Measurements from ENCODE around the gene ICAM5.

ICAM5 gene

DNA sequence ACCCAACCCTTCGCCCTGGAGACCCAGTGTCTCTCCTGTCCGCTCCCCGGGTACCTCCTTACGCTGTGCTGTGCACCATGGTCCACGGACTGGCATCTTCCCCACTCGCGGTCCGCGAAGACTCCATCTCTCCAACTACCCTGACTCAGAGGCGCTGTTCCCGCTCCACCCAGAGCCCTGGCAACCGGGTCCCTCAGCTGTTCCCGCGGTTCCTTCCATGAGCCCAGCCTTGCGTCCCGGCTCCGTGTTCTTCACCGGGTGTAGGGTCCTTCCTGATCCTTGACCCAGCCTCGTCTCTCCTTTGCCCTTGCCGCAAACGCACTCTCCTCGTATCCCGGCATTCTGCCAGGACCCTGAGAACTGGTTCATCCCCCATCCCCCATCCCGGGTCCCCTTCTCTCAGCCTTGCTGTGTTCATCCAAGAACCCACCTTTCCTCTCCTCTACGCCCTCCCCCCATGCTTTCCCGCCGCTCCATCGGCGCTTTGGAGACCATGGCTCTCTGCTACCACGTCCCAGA lies 664 bp downstream of the ICAM5 start:
- in situ Hi-C loops (cut with MboI; ENCODE audit: low sequenced_read_pairs): no loop called here

DNA sequence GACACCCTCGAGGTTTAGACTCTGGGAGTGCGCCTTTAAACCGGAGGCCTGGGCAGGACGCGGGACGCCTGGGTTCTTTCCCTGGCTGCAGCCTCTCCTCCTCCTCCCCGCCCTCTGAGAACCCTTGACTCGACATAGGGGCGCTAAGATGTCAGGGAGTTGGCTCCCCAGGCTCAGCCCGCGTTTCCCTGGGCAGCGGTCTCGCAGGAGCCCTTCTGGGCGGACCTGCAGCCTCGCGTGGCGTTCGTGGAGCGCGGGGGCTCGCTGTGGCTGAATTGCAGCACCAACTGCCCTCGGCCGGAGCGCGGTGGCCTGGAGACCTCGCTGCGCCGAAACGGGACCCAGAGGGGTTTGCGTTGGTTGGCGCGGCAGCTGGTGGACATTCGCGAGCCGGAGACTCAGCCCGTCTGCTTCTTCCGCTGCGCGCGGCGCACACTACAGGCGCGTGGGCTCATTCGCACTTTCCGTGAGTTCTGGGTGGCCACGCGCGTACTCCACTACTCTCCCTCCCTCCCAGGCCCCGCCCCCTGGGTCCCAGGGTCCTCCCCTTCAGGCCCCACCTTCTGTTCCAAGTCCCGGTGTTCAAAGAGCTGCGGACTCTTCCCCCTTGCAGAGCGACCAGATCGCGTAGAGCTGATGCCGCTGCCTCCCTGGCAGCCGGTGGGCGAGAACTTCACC lies 1.3 kb downstream of the ICAM5 start:
- in situ Hi-C loops (cut with MboI; ENCODE audit: low sequenced_read_pairs): no loop called here

DNA sequence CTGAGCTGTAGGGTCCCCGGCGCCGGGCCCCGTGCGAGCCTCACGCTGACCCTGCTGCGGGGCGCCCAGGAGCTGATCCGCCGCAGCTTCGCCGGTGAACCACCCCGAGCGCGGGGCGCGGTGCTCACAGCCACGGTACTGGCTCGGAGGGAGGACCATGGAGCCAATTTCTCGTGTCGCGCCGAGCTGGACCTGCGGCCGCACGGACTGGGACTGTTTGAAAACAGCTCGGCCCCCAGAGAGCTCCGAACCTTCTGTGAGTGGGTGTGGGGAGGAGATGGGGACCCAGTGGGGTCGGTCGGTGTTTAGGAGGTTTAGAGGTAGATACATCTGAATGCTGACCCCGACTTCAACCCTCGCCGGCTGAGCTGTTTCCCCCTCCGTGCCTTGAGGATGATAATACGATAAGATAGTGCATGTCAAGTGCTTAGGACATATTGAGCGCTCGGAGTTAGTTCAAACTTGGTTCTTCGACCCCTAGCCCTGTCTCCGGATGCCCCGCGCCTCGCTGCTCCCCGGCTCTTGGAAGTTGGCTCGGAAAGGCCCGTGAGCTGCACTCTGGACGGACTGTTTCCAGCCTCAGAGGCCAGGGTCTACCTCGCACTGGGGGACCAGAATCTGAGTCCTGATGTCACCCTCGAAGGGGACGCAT lies 1.9 kb downstream of the ICAM5 start:
- in situ Hi-C loops (cut with MboI; ENCODE audit: low sequenced_read_pairs): no loop called here

DNA sequence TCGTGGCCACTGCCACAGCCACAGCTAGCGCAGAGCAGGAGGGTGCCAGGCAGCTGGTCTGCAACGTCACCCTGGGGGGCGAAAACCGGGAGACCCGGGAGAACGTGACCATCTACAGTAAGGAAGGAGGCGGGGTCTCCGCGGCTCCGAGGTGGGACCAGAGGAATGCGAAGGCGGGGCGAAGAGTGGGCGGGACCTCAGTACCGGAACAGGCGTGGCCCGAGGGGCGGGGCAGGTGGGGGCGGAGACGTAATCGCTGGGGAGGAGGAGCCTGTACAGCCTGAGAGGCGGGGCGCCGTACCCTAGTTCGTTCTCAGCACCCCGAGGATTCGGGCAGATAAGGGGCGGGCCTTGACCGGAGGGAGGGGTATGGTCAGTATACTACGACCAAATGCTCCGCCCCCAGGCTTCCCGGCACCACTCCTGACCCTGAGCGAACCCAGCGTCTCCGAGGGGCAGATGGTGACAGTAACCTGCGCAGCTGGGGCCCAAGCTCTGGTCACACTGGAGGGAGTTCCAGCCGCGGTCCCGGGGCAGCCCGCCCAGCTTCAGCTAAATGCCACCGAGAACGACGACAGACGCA lies 2.5 kb downstream of the ICAM5 start:
- in situ Hi-C loops (cut with MboI; ENCODE audit: low sequenced_read_pairs): no loop called here

DNA sequence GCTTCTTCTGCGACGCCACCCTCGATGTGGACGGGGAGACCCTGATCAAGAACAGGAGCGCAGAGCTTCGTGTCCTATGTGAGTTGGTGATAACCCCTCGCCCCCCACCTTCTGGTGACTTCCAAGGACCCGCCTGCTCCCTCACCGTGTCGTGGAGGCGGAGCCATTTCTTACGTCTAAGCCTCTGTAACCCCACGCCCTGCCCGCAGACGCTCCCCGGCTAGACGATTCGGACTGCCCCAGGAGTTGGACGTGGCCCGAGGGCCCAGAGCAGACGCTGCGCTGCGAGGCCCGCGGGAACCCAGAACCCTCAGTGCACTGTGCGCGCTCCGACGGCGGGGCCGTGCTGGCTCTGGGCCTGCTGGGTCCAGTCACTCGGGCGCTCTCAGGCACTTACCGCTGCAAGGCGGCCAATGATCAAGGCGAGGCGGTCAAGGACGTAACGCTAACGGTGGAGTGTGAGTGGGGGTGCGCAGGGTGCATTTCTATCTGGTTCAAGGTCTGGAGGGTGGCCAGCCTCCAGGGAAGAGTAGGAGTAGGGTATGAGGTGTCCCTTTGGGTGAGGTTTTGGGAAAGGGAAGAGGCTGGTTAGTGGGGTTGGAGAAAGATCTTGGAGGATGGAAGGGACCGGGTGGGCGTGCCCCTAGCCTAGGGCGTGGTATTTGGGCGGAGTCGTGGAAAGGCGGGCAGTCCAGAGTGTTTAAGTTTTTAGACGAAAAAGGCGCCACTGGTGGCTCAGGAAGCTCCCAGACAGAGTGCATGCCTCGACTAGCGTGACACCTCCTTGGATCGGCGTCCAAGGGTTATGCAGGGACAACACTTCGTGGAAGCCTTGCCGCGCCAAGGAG lies 3.3 kb downstream of the ICAM5 start:
- in situ Hi-C loops (cut with MboI; ENCODE audit: low sequenced_read_pairs): no loop called here

DNA sequence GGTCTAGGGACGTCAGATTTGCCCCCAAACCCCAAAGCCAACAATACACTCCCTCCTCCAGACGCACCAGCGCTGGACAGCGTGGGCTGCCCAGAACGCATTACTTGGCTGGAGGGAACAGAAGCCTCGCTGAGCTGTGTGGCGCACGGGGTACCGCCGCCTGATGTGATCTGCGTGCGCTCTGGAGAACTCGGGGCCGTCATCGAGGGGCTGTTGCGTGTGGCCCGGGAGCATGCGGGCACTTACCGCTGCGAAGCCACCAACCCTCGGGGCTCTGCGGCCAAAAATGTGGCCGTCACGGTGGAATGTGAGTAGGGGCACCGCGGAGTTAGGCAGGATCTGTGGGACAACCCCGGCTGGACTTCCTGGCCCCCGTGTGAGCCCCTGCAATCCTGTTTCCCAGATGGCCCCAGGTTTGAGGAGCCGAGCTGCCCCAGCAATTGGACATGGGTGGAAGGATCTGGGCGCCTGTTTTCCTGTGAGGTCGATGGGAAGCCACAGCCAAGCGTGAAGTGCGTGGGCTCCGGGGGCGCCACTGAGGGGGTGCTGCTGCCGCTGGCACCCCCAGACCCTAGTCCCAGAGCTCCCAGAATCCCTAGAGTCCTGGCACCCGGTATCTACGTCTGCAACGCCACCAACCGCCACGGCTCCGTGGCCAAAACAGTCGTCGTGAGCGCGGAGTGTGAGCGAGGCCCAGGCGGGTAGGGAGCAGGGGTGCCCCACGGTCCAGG lies 4.0 kb downstream of the ICAM5 start:
- in situ Hi-C loops (cut with MboI; ENCODE audit: low sequenced_read_pairs): no loop called here

DNA sequence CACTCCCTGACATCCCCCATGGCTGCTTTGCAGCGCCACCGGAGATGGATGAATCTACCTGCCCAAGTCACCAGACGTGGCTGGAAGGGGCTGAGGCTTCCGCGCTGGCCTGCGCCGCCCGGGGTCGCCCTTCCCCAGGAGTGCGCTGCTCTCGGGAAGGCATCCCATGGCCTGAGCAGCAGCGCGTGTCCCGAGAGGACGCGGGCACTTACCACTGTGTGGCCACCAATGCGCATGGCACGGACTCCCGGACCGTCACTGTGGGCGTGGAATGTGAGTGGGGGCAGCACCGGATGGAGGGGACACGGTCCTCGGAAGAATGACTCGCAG lies 4.6 kb downstream of the ICAM5 start:
- in situ Hi-C loops (cut with MboI; ENCODE audit: low sequenced_read_pairs): no loop called here

DNA sequence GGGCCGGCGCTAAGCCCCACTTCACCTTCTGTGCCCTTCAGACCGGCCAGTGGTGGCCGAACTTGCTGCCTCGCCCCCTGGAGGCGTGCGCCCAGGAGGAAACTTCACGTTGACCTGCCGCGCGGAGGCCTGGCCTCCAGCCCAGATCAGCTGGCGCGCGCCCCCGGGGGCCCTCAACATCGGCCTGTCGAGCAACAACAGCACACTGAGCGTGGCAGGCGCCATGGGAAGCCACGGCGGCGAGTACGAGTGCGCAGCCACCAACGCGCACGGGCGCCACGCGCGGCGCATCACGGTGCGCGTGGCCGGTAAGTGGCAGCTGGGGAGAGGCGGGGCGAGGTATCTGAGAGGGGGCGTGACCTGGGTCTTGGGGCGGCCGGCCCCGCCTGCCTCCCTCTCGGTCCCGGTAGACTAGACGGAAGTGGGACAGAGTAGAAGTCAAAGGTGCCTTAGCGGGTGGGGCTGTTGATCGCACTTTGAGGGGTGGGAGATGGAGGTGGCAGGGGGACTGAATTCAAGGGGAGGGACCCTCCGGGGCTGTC lies 5.6 kb downstream of the ICAM5 start:
- in situ Hi-C loops (cut with MboI; ENCODE audit: low sequenced_read_pairs): no loop called here

DNA sequence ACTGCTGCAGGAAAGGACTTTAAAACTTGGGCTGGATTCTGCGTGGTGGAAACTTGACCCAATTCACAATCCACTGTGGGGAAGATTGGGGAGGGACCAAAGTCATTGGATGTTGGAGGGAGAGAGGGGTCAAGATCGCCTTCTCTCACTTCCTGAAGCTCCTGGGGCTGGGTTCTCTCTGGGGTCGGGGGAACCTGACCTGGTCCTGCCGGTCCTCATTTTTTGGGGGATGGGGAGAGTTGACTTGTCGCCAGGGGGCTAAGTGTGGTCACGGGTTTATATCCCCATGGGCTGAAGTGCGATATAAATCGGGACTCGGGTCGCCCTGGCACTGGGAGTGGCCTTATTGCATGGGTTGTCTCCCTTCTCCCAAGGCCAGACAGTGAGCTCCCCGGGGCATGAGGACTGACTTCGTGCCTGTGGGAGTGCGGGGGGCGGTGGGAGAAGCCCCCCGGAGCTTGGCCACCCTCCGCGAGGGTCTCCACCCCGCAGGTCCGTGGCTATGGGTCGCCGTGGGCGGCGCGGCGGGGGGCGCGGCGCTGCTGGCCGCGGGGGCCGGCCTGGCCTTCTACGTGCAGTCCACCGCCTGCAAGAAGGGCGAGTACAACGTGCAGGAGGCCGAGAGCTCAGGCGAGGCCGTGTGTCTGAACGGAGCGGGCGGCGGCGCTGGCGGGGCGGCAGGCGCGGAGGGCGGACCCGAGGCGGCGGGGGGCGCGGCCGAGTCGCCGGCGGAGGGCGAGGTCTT lies 6.3 kb downstream of the ICAM5 start:
- in situ Hi-C loops (cut with MboI; ENCODE audit: low sequenced_read_pairs): no loop called here

DNA sequence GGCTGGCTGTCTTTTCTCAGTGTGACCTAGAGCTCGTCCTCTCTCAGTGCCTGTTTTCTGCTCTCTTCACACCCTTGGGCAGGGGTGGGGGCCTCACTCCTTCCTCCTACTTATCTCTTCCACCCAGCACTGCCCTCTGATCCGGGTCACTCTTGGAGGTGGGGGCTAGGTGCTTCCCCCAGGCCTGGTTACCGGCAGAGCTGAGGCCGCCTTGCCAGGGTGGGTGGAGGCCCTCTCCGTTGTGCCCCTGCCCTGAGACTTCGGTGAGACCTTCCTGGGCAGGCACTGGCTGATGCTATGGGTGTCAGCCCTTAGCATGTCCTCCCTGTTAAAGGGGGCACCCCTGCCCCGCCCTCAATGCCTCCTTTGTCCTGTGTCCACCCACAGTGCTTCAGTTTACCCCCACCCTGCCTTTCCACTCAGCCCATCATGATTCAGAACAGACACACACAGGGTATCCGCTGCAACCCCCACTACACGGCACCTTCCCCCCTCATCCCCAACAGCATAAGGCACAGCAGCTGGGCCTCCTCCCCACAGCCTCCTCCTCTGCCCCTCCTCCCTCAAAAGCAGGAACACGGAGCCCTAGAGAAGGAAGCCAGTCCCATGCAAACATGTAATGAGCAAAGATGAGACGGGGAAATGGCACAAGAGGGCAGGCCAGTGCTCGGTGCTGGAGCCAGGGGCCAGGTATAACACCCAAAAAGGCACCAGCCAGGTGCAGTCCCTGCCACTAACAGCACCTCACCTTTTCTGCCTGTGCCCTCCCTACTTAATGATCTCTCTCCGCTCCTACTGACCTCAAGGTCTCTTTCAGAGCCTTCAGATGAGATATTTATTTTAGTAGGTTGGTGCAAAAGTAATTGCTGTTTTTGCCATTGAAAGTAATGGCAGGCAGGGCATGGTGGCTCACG lies 10.1 kb downstream of the ICAM5 start:
- in situ Hi-C loops (cut with MboI; ENCODE audit: low sequenced_read_pairs): no loop called here

DNA sequence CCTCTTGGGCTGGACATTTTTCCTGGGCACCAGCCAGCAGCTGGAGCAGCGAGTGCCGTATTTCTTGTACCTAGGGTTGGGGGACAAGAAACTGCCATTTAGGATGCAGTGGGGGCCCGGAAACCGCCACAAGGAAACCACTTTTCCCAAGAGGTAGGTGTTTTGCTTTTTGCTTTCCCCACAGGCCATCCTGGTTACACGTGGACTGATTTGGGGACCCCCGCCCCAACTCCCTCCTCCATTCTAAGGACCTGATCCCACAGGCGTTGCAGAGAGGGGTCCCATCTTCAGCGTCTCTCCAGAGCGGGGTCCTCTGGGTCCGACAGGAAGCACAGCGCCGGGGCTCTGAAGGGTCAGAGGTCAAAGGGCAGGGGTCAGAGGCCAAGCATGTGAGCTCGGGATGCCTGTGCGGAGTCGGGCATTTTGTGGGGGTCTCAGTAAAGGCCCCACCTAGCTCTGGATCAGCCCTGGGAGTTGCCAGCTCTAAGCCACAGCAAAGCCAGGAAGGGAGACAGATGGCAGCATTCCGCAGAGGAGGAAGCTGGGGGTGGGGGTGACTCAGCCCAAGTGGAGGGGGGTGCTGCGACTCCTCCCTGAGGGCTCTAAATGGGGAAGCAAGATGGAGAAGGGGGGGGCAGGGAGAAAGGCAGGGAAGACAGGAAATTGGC lies 15.5 kb downstream of the ICAM5 start:
- in situ Hi-C loops (cut with MboI; ENCODE audit: low sequenced_read_pairs): no loop called here

DNA sequence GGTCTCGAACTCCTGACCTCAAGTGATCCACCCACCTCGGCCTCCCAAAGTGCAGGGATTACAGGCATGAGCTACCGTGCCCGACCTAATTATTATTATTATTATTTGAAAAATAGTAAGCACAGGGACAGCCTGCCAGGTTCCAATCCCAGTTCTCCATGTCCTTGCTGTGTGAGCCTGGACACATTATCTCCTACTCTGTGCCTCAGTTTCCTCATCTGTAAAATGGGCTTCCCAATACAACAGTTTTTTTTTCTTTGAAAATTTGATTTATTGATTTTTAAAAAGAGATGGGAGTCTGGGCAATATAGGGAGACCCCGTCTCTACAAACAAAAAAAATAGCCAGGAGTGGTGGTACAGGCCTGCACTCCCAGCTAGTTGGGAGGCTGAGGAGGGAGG lies 16.6 kb downstream of the ICAM5 start:
- in situ Hi-C loops (cut with MboI; ENCODE audit: low sequenced_read_pairs): no loop called here

DNA sequence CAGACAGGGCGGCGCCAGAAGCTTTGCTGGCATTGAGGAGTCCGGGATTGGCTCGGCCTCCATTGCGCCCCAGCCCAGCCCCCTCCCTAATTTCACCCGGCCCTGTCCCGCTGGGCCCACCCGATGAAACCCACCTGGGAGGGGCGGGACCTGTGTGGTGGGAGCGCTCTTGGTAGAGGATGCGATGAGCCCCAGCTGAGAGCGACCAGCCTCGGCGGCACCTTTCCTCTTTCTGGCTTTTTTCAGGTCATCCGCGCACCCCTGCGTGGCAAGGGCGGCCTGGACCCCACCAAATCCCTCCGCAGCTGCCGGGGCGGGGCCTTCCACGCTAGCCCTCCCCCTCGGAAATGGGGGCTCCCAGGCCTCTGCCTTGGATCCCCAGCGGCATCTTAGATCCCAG lies 19.7 kb downstream of the ICAM5 start, which contains the start of gene ZGLP1:
Gene ZGLP1, minus strand, starts transcription at position 393 of the 400 bp plus-strand sequence.
- in situ Hi-C loops (cut with MboI; ENCODE audit: low sequenced_read_pairs): no loop called here

DNA sequence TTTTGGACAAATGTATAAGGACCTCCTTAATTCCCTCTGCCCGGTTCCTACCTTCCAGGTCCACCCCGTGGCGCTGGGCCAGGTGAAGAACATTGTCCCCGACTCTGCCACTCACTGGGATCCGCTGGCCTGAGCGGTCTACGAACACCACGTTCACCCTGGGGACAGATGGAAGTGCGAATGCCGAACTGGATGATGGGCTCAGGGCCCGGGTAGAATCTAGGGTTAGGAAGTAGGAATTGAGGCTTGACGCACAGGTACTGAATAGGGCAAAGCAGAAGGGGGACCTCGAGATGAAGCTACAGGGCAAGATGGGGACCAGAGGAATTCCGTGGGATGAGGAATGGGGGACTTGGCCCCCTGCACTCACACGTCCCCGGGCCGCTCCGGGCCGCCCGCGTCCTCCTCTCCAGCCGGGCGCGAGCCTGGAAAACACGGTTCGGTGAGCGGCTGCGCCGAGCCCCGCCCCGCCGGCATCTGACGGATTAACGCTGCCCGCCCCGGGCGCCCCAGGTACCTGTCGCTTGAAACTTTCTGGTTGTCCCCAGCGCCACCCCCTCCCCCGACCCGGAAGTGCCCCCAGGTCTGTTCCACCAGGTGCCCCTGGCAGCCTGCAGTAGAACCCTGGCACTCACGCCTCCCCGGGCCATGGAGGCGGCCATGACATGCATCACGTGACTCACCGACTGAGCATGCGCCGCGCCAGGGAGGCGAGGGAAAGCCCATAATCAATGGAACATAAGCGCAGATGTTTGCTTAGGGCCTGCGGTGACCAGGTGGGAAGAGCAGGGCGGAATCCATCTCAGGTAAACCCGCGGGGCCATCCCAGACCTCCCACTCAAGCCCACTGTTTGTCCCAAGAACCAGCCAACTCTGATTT lies 25.8 kb downstream of the ICAM5 start, which contains the start of gene FDX2:
Gene FDX2, minus strand, starts transcription at position 681 of the 880 bp plus-strand sequence. Its CDS starts 19 bp downstream, at position 662.
- in situ Hi-C loops (cut with MboI; ENCODE audit: low sequenced_read_pairs): no loop called here

DNA sequence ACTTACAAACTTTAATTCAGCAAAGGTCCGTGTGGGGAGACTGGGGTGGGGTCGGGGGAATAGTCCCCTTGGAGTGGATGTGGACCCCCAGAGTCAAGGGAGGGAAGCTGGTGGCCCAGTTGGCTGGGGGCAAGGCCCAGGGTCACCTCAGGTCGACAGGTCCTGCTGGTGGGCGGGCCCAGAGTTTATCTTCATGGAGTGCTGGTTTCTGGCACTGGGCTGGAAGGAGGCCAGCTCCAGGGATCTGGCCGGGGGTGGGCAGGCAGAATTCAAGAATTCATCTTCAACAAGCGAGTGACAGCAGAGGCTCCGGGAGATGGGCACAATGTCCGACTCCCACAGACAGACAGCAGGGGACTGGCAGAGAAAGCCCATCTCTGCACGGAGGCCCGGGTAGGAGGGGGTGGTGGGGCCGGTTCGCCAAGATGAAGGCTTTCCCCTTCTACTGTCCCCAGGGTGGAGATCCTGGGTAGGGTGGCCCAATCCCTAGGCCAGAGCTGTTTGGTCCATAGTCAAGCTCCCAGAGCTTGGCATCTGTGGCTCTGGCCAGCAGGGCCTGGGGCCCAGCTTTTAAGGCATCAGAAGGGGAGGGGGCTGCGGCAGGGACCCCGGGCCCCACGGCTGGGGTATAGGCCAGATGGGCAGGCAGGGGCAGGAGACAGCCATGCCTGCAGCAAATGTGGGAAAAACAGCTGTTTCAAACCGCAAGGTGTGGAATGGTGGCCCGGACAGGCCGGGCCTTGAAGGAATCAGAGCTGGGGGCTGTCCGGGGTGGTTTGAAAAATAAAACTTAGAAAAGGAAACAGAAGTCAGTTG lies 26.7 kb downstream of the ICAM5 start:
- in situ Hi-C loops (cut with MboI; ENCODE audit: low sequenced_read_pairs): no loop called here

All from HL-60/S4 treated with phorbol 12-myristate 13-acetate at 8.2 ng/mL for 4 days and 3 days (cell line).